ENCODE results near the gene MAP2K5. TPM values are rescaled to one million over a fixed set of nuclear protein-coding genes. Genes with fewer than 3 reads are reported as not detected.
A peak's percentile ranks its signal among the peaks of the same experiment; 100 is the strongest.
"Not testable (repeated sequence)": the region's sequence is repeated elsewhere in the genome, so short reads cannot be mapped to it uniquely, and the experiment has no call there.

The MAP2K5 gene
- total RNA-seq, 1 experiment from 2014 or later: 46.6 TPM

DNA sequence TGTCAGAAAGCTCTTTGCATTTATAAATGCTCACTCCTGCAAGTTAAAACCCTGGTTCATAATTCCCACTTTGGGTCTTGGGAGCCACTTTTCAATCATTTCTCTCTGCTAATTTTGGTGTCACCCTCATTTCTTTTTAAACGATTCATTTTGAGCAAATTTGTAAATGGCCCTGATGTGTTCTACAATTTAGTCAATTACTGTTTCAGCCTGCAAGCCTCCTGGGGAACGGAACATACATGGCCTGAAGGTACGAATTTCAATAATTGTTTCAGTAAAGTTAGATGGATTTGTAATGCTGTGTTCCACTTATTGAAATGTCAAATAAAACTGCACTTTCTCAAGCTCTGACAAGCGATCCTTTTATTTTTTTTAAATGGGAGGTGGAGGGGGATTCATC is 43.2 kb downstream of the MAP2K5 start:
- DNase-seq (ENCODE audit: low spot score): peak; percentile 5
- in situ Hi-C loops (cut with HindIII; ENCODE audit: low sequenced_read_pairs): no loop called here

DNA sequence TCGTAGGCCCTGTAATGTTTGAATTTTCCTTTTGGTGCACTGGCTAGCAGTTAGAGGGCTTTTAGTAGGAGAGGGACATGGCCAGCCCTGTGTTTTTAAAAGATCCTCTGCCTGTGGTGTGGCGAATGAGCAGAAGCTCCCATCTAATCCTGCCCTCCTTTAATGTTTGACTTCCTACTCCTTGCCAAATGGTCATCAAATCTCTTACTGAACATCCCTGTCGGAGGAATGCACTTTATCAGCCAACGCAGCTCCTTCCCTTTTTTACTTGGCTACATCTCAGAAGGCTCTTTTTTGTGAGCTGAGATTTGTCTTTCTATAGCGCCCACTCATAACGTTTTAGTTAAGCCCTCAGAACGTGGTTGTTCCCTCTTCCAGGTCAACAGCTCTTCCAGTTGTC is 44.8 kb downstream of the MAP2K5 start:
- in situ Hi-C loops (cut with HindIII; ENCODE audit: low sequenced_read_pairs): no loop called here
- DNase-seq (ENCODE audit: low spot score): no peak

DNA sequence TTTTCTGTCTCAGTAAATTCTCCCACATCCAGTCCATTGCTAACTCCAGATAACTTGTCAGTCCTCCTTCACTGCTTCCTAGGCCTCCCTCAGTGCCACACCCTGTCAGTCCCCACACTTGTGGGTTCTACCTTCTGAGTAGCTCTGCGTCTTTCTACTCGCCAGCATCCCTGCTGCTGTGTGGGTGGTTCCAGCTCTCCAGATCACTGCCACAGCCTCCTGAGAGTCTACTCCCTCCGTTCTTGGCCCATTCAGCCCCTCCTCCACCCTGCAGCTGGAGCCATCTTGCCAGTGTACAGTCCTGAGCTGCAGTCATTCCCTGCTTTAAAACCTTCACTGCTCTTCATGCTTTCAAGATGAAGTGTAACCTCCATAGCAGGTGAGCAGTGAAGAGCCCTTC is 45.3 kb downstream of the MAP2K5 start:
- in situ Hi-C loops (cut with HindIII; ENCODE audit: low sequenced_read_pairs): no loop called here
- DNase-seq (ENCODE audit: low spot score): no peak

DNA sequence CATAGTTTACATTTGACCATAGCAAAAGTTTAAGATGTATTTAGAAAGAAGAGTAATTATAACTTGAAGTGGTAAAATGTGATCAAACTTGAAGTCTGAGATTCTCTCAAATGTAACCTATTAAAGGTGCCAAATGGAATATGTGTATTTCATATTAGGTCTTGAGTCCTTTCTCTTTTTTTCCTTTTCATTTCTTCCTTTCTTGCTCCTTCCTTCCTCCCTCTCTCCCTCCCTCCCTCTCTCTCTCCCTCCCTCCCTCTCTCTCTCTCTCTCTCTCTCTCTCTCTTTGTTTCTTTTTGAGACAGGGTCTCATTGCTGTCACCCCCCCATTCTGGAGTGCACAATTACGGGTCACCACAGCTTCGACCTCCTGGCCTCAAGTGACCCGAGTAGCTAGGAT is 47.7 kb downstream of the MAP2K5 start:
- no peak for DNase-seq (ENCODE audit: low spot score)
- in situ Hi-C loops (cut with HindIII; ENCODE audit: low sequenced_read_pairs): no loop called here

DNA sequence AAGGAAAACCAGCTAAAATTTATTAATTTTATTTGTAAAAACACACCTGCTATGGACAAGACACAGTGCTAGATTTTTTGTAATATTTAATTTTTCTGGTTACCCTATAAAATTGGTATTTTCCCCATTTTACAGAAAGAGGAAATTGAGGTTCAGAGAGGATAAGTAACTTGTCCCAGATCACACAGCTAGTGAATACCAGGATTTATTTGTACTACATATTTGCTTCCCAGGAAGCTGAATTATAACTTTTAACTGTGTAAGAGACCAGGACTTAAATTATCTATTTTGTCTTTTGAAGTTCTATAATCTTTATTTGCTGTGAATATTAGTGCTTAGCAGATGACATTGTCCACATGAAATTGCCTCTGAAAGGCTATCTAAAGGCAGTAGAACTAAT is 49.7 kb downstream of the MAP2K5 start:
- DNase-seq (ENCODE audit: low spot score): no peak

DNA sequence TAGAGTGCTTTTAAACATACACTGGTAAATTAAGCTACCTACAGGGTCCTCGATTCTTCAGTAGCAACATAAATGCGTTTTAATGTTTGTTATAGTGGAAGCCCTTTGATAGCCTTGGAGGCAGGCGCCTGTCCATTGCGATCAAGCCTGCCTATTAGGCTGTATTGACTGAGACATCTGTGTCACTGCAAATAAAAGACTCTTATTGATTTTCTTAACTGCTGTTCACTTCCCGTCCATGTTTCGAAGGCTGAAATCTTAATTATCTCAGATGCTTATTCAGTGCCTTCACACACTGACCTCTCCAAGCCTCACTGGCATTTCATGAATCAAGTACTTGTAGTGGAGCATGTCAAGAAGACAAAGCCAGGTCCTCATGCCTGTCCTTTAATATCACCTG is 51.1 kb downstream of the MAP2K5 start:
- no peak for DNase-seq (ENCODE audit: low spot score)
- in situ Hi-C loops (cut with HindIII; ENCODE audit: low sequenced_read_pairs): no loop called here

More for the DNA sequence above, 49.7 kb downstream of the MAP2K5 start:
- in situ Hi-C loops (cut with HindIII; ENCODE audit: low sequenced_read_pairs): no loop called here

DNA sequence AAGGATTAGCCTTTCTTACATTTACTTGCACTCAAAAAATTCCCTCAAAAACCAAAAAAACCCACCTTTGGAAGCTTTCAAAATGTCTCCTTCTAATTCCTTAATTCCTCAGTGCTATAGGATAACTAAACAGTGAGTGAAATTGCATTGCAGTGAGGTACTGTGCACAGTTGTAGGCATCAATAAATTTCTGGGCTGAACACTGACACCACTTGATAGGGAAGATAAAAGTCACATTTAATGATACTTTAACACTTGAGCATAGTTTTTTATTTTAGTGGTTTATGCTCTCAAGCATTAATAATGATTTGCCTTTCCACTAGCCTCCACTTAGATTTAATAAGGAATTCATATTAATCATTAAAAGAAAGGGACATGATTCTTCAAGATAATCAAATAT is 52.3 kb downstream of the MAP2K5 start:
- no peak for DNase-seq (ENCODE audit: low spot score)
- in situ Hi-C loops (cut with HindIII; ENCODE audit: low sequenced_read_pairs): no loop called here

DNA sequence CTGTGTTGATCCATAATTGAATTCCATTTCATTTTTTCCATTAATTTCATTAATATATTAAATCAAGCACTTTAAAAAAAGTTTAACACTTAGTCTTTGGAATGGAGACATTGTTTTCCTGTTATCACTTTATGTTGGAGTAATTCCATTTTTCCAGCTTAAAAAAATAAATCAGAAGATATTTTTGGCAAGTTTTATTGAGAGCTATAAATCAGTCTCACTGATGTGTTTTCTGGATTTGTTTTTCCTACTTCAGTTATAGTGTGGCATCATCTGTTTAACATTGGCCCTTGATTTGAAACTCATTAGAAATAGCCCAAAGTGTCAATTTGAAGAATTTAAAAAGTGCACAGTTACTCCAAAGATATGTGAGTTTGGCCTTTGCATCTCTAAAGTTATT is 53.1 kb downstream of the MAP2K5 start:
- in situ Hi-C loops (cut with HindIII; ENCODE audit: low sequenced_read_pairs): no loop called here
- no peak for DNase-seq (ENCODE audit: low spot score)

DNA sequence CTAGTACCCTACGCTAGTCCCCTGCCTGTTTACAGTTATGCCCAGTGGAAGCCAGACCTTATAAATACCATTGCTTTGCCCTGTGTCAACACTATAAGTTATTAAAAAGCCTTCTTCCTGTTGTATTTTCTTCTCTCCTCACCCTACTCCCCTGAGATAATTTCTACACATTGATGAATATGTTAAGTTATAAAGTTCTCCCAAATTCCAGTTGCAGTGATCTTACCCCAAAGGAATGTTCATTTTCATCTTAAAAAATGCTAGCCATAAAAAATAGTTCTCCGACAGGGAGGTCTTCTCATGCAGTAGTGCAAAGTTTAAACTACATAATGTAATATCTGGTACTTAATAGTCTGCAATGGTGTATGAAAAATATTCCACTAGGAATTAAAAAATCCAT is 58.6 kb downstream of the MAP2K5 start:
- DNase-seq (ENCODE audit: low spot score): no peak
- in situ Hi-C loops (cut with HindIII; ENCODE audit: low sequenced_read_pairs): no loop called here

DNA sequence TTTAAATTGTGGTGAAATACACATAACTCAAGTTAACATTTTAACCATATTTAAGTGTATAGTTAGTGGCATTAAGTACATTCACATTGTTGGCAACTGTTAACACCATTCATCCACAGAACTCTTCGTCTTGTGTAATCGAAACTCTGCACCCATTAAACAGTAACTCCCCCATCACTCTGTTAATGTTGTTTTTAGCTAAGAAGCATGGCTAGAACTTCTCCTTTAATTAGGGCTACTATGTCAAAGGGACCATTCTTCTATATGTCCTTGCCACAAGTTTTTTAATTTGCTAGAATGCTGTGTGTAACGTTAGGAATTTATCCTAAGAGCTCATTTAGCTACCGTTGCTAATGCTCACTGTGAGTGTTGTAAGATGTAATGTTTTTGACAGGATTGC is 60.6 kb downstream of the MAP2K5 start:
- in situ Hi-C loops (cut with HindIII; ENCODE audit: low sequenced_read_pairs): no loop called here
- DNase-seq (ENCODE audit: low spot score): no peak

DNA sequence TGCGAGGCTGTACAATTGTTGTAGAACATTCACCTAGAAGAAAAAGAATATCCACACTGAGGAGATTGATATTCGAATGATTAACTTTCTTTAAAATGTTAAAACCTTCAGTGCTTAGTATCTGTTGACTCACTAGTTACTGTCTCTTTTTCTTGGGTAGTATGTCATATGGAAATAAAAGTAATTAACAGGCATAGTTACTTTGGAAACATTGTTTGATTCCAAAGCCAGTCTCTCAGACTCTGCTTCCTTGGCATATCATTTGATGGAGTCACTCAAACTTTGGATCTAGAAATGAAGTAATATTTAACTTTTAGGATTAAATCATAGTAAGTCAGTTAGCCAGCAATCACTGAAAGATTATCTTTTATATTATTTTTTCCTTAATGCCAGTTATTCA is 63.4 kb downstream of the MAP2K5 start:
- in situ Hi-C loops (cut with HindIII; ENCODE audit: low sequenced_read_pairs): no loop called here

DNA sequence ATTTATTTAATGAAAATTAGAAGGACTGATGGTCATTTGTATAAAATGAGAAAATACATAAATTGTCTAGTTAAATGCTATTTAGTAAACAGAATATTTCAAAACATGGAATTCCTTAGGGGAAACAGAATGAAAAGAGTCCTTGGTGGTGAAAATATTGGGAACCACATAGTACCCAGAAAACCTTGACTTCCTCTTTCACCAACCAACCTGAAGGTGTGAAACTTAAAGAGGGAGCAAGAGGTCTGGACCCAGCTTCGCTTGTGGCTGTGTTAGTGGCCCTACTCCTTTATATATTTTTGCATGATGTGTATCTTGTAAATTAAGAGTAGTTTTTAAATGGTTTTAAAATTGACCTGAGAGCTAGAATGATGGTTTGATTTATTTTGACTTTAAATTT is 64.2 kb downstream of the MAP2K5 start:
- no peak for DNase-seq (ENCODE audit: low spot score)
- in situ Hi-C loops (cut with HindIII; ENCODE audit: low sequenced_read_pairs): no loop called here

More for the DNA sequence above, 63.4 kb downstream of the MAP2K5 start:
- DNase-seq (ENCODE audit: low spot score): no peak

DNA sequence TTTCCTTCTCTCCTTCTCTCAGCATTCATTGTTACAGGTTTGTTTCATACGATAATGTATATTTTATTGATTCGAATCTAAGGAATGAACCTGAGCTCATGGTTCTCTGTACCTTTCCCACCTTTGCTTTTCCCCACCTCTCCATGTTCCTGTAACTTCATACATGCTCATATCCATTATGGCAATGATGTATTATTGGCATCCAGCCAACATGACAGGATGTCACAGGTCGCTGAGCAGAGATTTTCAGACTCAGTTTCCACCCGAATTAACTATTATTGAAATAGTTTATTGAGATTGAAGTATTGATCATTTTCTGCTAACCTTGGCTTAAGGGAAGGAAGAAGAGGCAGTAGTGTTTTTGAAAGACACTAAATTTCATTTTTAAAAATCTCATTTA is 64.8 kb downstream of the MAP2K5 start:
- DNase-seq (ENCODE audit: low spot score): no peak
- in situ Hi-C loops (cut with HindIII; ENCODE audit: low sequenced_read_pairs): no loop called here

DNA sequence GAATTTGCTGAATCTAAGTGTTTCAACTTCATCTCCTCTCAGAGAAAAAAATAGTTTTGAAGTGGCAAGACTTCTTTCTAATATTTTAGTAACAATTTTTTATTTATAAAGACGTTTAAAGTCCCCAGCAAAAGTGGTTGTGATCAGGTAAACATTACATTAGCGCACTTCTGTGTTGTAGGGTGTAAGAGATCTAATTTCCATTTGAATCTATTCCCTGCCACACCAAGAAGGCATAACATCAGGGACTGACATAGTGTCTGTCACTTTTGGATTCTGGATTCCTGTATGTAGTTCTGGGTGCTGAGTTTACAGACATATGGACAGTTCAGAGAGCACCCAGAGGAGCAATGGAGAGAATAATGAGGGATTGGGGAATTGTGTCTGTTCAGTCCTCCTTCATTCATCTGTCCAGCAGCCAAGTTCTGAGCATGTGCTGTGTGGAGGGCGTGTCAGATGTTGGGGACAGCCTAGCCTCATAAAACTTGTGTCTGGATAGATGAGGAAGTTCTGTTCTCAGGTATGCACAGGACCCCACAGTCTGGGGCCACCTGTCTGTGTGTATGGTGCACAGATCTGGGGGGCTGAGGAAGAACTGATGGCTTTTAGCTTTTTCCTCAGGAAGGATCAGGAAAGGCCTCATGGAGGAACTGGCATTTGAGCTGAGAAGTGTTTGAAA is 65.6 kb downstream of the MAP2K5 start:
- in situ Hi-C loops (cut with HindIII; ENCODE audit: low sequenced_read_pairs): no loop called here
- no peak for DNase-seq (ENCODE audit: low spot score)

DNA sequence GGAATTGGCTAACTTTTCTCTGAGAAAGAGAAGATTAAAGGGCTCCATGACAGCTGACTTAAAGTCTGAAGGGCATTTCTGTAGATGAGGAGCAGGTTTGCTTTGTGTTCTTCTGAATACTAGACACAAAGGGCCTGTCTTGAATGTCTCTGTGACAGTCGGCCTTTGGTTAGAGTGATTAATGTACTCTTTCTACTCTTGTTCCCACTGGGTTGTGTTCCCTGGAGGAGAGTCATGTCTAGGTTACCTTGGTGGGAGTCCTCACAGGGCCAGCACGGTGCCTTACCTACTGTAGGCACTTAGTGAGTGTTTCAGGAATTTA is 66.1 kb downstream of the MAP2K5 start:
- in situ Hi-C loops (cut with HindIII; ENCODE audit: low sequenced_read_pairs): no loop called here
- DNase-seq (ENCODE audit: low spot score): no peak

DNA sequence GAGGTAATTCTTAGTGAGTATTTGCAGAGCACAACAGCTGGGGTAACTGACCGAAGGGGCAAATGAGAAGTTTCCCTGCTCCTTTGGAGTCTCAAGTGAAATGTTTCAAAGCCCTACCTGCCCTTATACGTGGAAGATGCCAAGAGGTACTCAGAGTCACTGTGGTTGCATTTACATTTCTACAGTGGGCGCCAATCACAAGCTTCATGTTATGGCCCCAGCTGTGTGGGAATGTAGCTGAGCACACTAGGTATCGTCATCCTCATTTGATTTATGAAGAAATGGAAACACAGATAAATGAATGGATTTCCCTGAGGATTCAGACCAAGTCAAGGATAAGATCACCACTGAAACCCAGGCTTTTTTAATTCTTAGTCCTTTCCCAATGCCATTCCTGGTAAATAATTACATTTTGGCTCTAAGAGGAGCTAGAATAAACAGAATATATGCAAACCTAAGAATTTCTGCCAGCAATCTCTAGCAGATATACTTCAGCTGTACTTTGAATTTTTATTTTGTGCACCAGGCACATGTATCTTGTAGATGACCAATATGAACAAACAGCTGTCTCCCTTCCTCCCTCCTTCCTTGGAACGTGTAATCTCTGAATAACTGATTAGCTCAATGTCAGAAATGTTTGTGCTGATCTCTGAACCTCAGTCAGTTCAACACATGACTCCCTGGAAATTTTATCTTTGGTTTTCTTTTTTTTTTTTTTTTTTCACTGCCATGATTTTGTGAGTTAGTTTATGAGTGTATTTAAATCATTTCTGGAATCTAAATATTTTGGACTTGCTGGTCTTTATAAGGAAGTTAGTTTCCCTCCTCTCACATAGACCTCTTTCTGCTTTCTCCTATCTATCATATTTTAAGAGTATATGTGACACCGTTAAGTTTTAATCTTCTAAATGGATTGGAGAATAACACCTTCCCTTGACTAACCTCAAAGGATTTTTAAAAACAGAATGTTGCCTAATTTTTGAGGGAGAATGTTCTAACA is 69.2 kb downstream of the MAP2K5 start:
- no peak for DNase-seq (ENCODE audit: low spot score)
- in situ Hi-C loops (cut with HindIII; ENCODE audit: low sequenced_read_pairs): no loop called here

DNA sequence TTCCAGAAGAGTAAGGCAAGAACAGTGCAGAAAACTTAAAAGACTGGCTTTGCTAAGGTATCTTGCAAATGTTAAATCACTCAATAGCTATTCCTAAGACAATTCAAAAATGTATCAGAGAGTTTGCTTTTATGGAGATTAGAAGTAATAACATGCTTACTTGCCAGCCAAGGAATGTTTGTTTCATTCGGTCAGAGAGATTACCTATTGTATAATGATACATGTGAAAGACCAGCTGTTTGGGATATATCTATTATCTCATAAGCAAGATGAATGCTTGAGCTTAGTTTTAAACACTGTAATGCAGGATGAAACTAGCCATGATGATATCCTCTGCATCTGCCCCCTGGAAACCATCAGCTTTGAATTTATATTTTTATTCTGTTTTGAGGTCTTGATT is 70.7 kb downstream of the MAP2K5 start:
- in situ Hi-C loops (cut with HindIII; ENCODE audit: low sequenced_read_pairs): no loop called here
- no peak for DNase-seq (ENCODE audit: low spot score)

DNA sequence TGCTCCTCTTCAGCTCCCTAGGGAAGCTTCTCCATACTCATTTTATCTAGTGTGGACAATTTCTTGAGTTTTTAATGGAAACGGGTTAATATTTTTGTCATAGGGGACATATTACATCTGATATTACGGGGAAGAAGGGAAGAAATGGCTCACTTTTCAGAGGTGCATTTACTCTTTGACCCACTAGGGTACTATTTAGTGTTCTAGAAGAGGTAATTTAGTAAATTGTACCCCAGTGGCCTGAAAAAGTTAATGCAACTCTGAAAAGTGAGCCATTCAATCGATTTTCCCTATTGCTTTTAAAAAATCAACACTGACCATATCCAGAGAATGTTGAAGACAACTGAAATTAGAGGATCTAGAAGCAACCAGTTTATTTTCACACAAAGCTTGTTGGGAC is 71.2 kb downstream of the MAP2K5 start:
- in situ Hi-C loops (cut with HindIII; ENCODE audit: low sequenced_read_pairs): no loop called here
- no peak for DNase-seq (ENCODE audit: low spot score)

DNA sequence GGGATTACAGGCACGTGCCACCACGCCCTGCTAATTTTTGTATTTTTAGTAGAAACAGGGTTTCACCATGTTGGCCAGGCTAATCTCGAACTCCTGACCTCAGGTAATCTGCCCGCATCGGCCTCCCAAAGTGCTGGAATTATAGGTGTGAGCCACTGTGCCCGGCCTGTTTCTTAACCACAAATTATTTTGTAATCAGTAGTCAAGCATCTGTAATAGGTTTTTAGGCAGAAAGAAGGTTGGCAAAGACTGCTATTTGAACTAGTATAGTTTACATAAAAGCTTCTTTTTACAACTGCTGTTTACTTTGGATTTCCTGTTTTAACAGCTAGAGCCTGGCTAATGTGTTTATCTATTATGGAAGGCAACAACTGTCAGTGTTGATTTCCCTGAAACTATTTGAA is 72.6 kb downstream of the MAP2K5 start:
- DNase-seq (ENCODE audit: low spot score): not testable (repeated sequence)

DNA sequence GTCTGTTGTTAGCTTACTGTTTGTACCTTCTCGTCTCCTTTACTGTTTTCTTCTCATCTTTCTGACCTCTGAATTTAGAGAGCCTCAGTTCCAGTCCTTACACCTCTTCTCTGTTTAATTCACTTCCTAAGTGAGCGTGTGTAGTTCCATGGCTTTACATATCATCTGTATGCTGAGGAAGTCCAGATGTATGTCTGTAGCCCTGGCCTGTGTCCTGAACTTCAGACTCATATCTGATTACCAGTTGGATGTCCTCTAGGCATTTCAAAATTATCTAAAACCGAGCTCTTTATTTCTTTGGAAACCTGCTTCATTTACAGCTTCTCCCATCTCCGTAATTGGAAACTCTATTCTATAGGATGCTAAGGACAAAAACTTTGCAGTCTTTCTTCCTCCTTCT is 75.8 kb downstream of the MAP2K5 start:
- in situ Hi-C loops (cut with HindIII; ENCODE audit: low sequenced_read_pairs): no loop called here
- DNase-seq (ENCODE audit: low spot score): no peak

More for the DNA sequence above, 72.6 kb downstream of the MAP2K5 start:
- in situ Hi-C loops (cut with HindIII; ENCODE audit: low sequenced_read_pairs): not testable (repeated sequence)

DNA sequence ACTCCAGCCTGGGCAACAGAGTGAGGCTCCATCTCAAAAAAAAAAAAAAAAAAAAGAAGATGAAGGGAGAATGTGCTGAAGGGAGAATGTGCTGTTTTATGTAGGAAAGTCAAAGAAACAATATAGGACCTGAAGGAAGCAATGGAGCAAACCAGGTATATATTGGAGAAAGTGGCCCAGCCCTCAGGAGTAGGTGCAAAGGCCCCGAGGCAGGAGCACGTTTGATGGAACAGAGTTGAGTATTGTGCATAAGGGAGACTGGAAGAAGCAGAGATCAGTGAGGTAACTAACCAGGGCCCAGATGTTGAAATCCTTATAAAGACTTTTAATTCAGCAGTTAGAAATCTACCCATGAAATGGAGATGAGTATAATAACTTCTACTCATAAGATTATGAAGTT is 79.6 kb downstream of the MAP2K5 start:
- in situ Hi-C loops (cut with HindIII; ENCODE audit: low sequenced_read_pairs): no loop called here
- DNase-seq (ENCODE audit: low spot score): no peak

Data from G401 (cell line).